Neural progenitor cell (in vitro differentiated cells): ENCODE measurements around the gene ITGA4. TPM values are rescaled to one million over a fixed set of nuclear protein-coding genes. Genes with fewer than 3 reads are reported as not detected.

ENCODE experiments used
- DNase-seq: peaks from one replicate; pipeline ENCODE4 v3.0.0-alpha.2; 2016; ENCODE audit warnings: low spot score
- H2AFZ ChIP-seq: fragments of 200-600 bp; sonication (generic); replicated peaks from 2 replicates; pipeline ENCODE4 v1.6.1; 2016; ENCODE audit warnings: antibody characterized with exemption
- H3F3A ChIP-seq: fragments of 200-600 bp; sonication (generic); 2 replicates; pipeline ENCODE4 v1.6.1; 2016; ENCODE audit warnings: antibody characterized with exemption, low read depth
- H3K27ac ChIP-seq: fragments of 200-600 bp; sonication (generic); 2 replicates; pipeline ENCODE4 v1.5.1; 2016; ENCODE audit warnings: mild to moderate bottlenecking
- H3K27me3 ChIP-seq: fragments of 200-600 bp; sonication (generic); 2 replicates; pipeline ENCODE4 v1.6.1; 2016; ENCODE audit warnings: mild to moderate bottlenecking, moderate library complexity
- H3K36me3 ChIP-seq: fragments of 200-600 bp; sonication (generic); 2 replicates; pipeline ENCODE4 v1.5.1; 2016
- H3K4me1 ChIP-seq: fragments of 200-600 bp; sonication (generic); 2 replicates; pipeline ENCODE4 v1.6.1; 2016; ENCODE audit warnings: mixed run types
- H3K4me2 ChIP-seq: fragments of 200-600 bp; sonication (generic); 2 replicates; pipeline ENCODE4 v1.6.1; 2016
- H3K4me3 ChIP-seq: fragments of 200-600 bp; sonication (generic); 2 replicates; pipeline ENCODE4 v1.5.1; 2016
- H3K79me2 ChIP-seq: fragments of 200-600 bp; sonication (generic); 2 replicates; pipeline ENCODE4 v1.6.1; 2016; ENCODE audit warnings: low read depth
- H3K9ac ChIP-seq: fragments of 200-600 bp; sonication (generic); 2 replicates; pipeline ENCODE4 v1.6.1; 2016
- H3K9me3 ChIP-seq: fragments of 200-600 bp; sonication (generic); 2 replicates; pipeline ENCODE4 v1.5.1; 2016; ENCODE audit warnings: low read depth
- H4K20me1 ChIP-seq: fragments of 200-600 bp; sonication (generic); 2 replicates; pipeline ENCODE4 v1.6.1; 2016; ENCODE audit warnings: low read depth
- H3K27ac Mint-ChIP-seq: 3 replicates; pipeline ENCODE4 v1.8.0; 2021; ENCODE audit warnings: mixed read lengths
- H3K27me3 Mint-ChIP-seq: 2 replicates; pipeline ENCODE4 v1.8.0; 2022; ENCODE audit warnings: low read depth, mild to moderate bottlenecking, inconsistent platforms, moderate library complexity, mixed read lengths; ENCODE audit not compliant: insufficient read depth
- H3K36me3 Mint-ChIP-seq: 3 replicates; pipeline ENCODE4 v1.8.0; 2021; ENCODE audit warnings: mixed read lengths
- H3K4me1 Mint-ChIP-seq: 3 replicates; pipeline ENCODE4 v1.8.0; 2021; ENCODE audit warnings: mixed read lengths
- H3K4me3 Mint-ChIP-seq: 3 replicates; pipeline ENCODE4 v1.8.0; 2021; ENCODE audit warnings: mild to moderate bottlenecking, moderate library complexity, mixed read lengths
- H3K9me3 Mint-ChIP-seq: 3 replicates; pipeline ENCODE4 v1.8.0; 2020; ENCODE audit warnings: mixed read lengths
- CTCF ChIP-seq: fragments of 200-600 bp; sonication (generic); IDR thresholded peaks from 2 replicates; pipeline ENCODE4 v1.5.1; 2017; ENCODE audit warnings: antibody characterized with exemption, mild to moderate bottlenecking
- EZH2 ChIP-seq: fragments of 200-600 bp; sonication (generic); IDR thresholded peaks from 2 replicates; pipeline ENCODE4 v1.6.1; 2017; ENCODE audit warnings: antibody characterized with exemption, mild to moderate bottlenecking, moderate library complexity
- EZH2phosphoT487 ChIP-seq: fragments of 200-600 bp; sonication (generic); IDR thresholded peaks from 2 replicates; pipeline ENCODE4 v1.6.1; 2017; ENCODE audit warnings: antibody characterized with exemption
- total RNA-seq: library from RNA; depleted of rRNA; stranded (reverse); fragments of >200 nt; gene quantifications from 2 replicates; pipeline ENCODE4 v1.2.3, GENCODE V29; 2015; ENCODE audit warnings: low replicate concordance

ITGA4 gene
- total RNA-seq, 1 donor from 2014 or later: 10.2 TPM

GRCh38 chr2:181462033-181462432 is 4.8 kb downstream of the ITGA4 start:
- no peaks in the 10 kb centered on the region for H3K9me3 ChIP-seq
- Mint-ChIP-seq H3K9me3 (no peaks in the 10 kb centered on the region), H3K27me3 (peaks cover 10% of the 10 kb centered on the region), H3K4me3 (no peak overlapping the region), H3K4me1 (no peaks in the 10 kb centered on the region), H3K27ac (no peak overlapping the region), H3K36me3 (no peaks in the 10 kb centered on the region)
- H3K27me3 ChIP-seq: peaks cover 44% of the 10 kb centered on the region
- H3K4me3 ChIP-seq: no peak overlapping the region
- no peak overlapping the region for H3K9ac ChIP-seq
- H2AFZ ChIP-seq: no peak overlapping the region
- DNase-seq: no peak
- H3K4me2 ChIP-seq: no peak overlapping the region
- no peaks in the 10 kb centered on the region for H3K36me3 ChIP-seq
- no peaks in the 10 kb centered on the region for H3K4me1 ChIP-seq
- no peak overlapping the region for H3K27ac ChIP-seq
- no peaks in the 10 kb centered on the region for H3F3A ChIP-seq
- no peaks in the 10 kb centered on the region for H3K79me2 ChIP-seq
- TF ChIP-seq CTCF (no peak), EZH2 (no peak), EZH2phosphoT487 (no peak)
- no peaks in the 10 kb centered on the region for H4K20me1 ChIP-seq

DNA sequence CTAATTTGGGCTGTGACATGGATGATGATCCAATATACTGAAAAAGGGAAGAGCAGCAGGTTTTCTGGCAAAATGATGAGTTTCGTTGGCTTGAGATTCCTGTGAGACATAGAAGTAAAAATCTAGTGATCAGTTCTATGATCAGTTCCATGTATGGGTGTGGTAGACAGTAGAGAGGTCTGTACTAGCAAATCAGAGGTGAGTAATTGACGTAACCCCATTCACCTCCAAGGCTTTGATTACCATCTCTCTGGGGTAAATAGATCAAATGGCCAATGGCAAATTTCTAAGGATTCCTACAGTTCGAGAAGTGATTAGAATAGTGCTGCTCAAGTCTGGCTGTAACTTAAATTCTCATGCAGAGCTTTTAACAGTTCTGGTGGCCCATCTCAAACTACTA is 6.4 kb downstream of the ITGA4 start:
- Mint-ChIP-seq H3K27me3 (no peaks in the 10 kb centered on the region), H3K36me3 (no peaks in the 10 kb centered on the region), H3K4me3 (no peak overlapping the region), H3K27ac (no peak overlapping the region), H3K4me1 (no peaks in the 10 kb centered on the region), H3K9me3 (no peaks in the 10 kb centered on the region)
- no peak for TF ChIP-seq CTCF
- TF ChIP-seq EZH2phosphoT487: no peak
- no peaks in the 10 kb centered on the region for H3F3A ChIP-seq
- H3K4me3 ChIP-seq: no peak overlapping the region
- H3K36me3 ChIP-seq: no peaks in the 10 kb centered on the region
- peaks cover 30% of the 10 kb centered on the region for H3K27me3 ChIP-seq
- H3K27ac ChIP-seq: no peak overlapping the region
- H3K9ac ChIP-seq: no peak overlapping the region
- H3K4me1 ChIP-seq: no peaks in the 10 kb centered on the region
- no peaks in the 10 kb centered on the region for H3K79me2 ChIP-seq
- no peak overlapping the region for H2AFZ ChIP-seq
- H3K9me3 ChIP-seq: no peaks in the 10 kb centered on the region
- no peaks in the 10 kb centered on the region for H4K20me1 ChIP-seq
- DNase-seq: no peak
- no peak overlapping the region for H3K4me2 ChIP-seq

DNA sequence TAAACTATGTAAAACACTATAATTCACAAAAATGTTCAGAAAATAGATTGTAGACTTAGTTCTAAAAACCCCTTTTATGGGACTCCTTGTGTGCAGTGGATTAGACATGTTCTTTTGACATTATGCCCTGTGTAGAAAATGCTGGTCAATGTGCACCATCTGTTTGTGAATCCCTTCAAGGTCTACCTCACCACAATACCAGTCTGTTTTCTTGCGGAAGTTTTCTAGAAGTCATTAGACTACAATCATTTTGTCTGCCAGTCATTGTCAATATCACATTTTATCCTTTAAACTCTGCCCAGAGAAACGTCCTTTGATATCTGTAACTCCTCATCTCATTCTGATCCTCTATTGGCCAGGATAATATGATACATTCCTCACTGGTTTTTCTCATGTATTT is 7.8 kb downstream of the ITGA4 start:
- no peaks in the 10 kb centered on the region for H3K4me1 ChIP-seq
- no peaks in the 10 kb centered on the region for H3K36me3 ChIP-seq
- H3K9ac ChIP-seq: no peak overlapping the region
- Mint-ChIP-seq H3K4me3 (no peak overlapping the region), H3K9me3 (no peaks in the 10 kb centered on the region), H3K27me3 (no peaks in the 10 kb centered on the region), H3K4me1 (no peaks in the 10 kb centered on the region), H3K27ac (no peak overlapping the region), H3K36me3 (no peaks in the 10 kb centered on the region)
- DNase-seq: no peak
- H3K27ac ChIP-seq: no peak overlapping the region
- no peak overlapping the region for H3K4me3 ChIP-seq
- H3F3A ChIP-seq: no peaks in the 10 kb centered on the region
- TF ChIP-seq CTCF (no peak), EZH2phosphoT487 (no peak), EZH2 (no peak)
- H3K4me2 ChIP-seq: no peak overlapping the region
- no peak overlapping the region for H2AFZ ChIP-seq
- no peaks in the 10 kb centered on the region for H3K9me3 ChIP-seq
- H3K27me3 ChIP-seq: peaks cover 16% of the 10 kb centered on the region
- no peaks in the 10 kb centered on the region for H4K20me1 ChIP-seq
- H3K79me2 ChIP-seq: no peaks in the 10 kb centered on the region
